ENCODE results near the gene GRAMD1C.

GRAMD1C gene

GRCh38 chr3:113948015-113948917, 109.7 kb downstream of the GRAMD1C start:
- DNase-seq (ENCODE audit: low read depth in 2 of 2): peak; percentile 8 to 11

- DNase-seq (ENCODE audit: low read depth in 2 of 2): no peak
These were observed 114.3 kb downstream of the GRAMD1C start for GRCh38 chr3:113952921-113953320.

- DNase-seq (ENCODE audit: low read depth in 2 of 2): no peak
These were observed 115.1 kb downstream of the GRAMD1C start for GRCh38 chr3:113953677-113954076.

- no peak for DNase-seq (ENCODE audit: low read depth in 2 of 2)
These were observed 115.6 kb downstream of the GRAMD1C start for GRCh38 chr3:113954091-113954685.

- DNase-seq (ENCODE audit: low read depth in 2 of 2): no peak
These were observed 125.3 kb downstream of the GRAMD1C start for GRCh38 chr3:113963879-113964278.

GRCh38 chr3:113966172-113966571, 127.6 kb downstream of the GRAMD1C start:
- no peak for DNase-seq (ENCODE audit: low read depth in 2 of 2)

GRCh38 chr3:113968986-113969385, 130.4 kb downstream of the GRAMD1C start:
- no peak for DNase-seq (ENCODE audit: low read depth in 2 of 2)

GRCh38 chr3:113977822-113978221, 139.2 kb downstream of the GRAMD1C start:
- DNase-seq (ENCODE audit: low read depth in 2 of 2): no peak

GRCh38 chr3:113979916-113980315, 141.3 kb downstream of the GRAMD1C start:
- no peak for DNase-seq (ENCODE audit: low read depth in 2 of 2)

- DNase-seq (ENCODE audit: low read depth in 2 of 2): no peak
These were observed 143.2 kb downstream of the GRAMD1C start for GRCh38 chr3:113981803-113982202.

- DNase-seq (ENCODE audit: low read depth in 2 of 2): no peak
These were observed 145.0 kb downstream of the GRAMD1C start for GRCh38 chr3:113983544-113983943.

GRCh38 chr3:113985541-113985940, 147.0 kb downstream of the GRAMD1C start:
- no peak for DNase-seq (ENCODE audit: low read depth in 2 of 2)

All from stimulated activated CD4-positive, alpha-beta T cell treated with anti-CD3 and anti-CD28 coated beads, Interleukin-4, amount 100 ng/mL, for 48 hours (primary cell).